Measurements from ENCODE around the gene NSD1.

GRCh38 chr5:177275883-177276282, 142.3 kb downstream of the NSD1 start:
- no peak for TF ChIP-seq EZH2 (IDR thresholded peaks at IDR 0.05; ENCODE audit: low read length)
- no peak for TF ChIP-seq CTCF (optimal IDR thresholded peaks at IDR 0.05 in 1 of 3, IDR thresholded peaks at IDR 0.05 in 1 of 3, conservative IDR thresholded peaks at IDR 0.05 in 1 of 3; ENCODE audit: extremely low read depth in 1 of 3, insufficient read depth in 2 of 3, low read length in 3 of 3)

Measured in keratinocyte (primary cell).